Measurements from ENCODE around the gene SLC35G3. TPM values are rescaled to one million over a fixed set of nuclear protein-coding genes. Genes with fewer than 3 reads are reported as not detected.

SLC35G3 gene
- total and polyA plus RNA-seq, 10 of the 15 experiments (the other 5 are each of a cell fraction or from before 2014, with no cell fraction given), result not detected

DNA sequence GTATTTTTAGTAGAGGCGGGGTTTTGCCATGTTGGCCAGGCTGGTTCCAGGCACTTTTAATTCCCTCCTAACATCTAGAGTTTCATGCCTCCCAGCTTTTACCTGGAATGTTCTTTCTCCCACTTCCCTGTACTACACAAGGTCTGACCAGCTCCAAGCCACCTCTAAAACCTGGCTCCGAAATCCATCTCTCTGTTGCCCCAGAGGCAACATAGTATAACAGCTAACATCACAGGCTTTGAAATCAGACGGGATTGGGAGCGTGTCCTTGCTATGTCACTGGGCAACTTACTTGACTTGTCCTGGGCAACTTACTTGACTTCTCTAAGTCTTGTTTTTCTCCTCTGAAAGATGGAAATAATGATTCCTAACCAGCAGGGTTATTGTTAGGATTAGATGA is 31.4 kb downstream of the SLC35G3 start (continued):
- TF ChIP-seq, protein P1, sequence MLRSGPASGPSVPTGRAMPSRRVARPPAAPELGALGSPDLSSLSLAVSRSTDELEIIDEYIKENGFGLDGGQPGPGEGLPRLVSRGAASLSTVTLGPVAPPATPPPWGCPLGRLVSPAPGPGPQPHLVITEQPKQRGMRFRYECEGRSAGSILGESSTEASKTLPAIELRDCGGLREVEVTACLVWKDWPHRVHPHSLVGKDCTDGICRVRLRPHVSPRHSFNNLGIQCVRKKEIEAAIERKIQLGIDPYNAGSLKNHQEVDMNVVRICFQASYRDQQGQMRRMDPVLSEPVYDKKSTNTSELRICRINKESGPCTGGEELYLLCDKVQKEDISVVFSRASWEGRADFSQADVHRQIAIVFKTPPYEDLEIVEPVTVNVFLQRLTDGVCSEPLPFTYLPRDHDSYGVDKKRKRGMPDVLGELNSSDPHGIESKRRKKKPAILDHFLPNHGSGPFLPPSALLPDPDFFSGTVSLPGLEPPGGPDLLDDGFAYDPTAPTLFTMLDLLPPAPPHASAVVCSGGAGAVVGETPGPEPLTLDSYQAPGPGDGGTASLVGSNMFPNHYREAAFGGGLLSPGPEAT (IDR thresholded peaks at IDR 0.05; ENCODE audit: low read depth), result no peak
- no peak for TF ChIP-seq HDGF (IDR thresholded peaks at IDR 0.05)
- TF ChIP-seq, protein P2, sequence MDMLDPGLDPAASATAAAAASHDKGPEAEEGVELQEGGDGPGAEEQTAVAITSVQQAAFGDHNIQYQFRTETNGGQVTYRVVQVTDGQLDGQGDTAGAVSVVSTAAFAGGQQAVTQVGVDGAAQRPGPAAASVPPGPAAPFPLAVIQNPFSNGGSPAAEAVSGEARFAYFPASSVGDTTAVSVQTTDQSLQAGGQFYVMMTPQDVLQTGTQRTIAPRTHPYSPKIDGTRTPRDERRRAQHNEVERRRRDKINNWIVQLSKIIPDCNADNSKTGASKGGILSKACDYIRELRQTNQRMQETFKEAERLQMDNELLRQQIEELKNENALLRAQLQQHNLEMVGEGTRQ (IDR thresholded peaks at IDR 0.05; ENCODE audit: borderline replicate concordance, low read depth, low read length), result no peak

DNA sequence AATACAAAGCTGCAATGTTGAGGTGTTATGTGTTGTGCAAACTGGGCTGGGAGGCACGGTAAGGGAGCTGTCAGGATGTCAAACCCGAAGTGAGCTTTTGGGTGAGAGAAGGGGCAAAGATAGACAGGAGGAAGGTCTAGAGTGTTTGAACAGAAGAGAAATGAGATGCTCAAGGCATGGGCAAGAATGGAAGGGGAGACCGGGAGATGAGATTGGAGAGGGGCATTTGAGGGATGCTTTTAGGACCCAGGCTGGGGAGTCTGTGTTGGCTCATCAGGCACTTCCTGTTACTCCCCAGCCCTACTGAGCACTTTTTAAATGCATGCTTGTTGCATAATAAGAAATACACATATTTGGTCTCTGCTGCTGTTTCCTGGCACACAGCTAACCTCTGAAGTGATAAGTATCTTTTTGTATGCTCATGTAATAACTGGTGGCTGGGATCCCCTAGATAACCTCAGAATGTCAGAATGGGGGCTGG is 32.9 kb downstream of the SLC35G3 start:
- in situ Hi-C loops (cut with MboI), result loop anchor here (10.0 kb wide), 1 partner anchor 583 kb away; no protein-coding TSS in a partner anchor

More for the DNA sequence above, 32.9 kb downstream of the SLC35G3 start:
- ChIA-PET POLR2A (no interaction called here), CTCF (interaction anchor here (0.8 to 1.2 kb wide), 2 partner anchors 18 to 372 kb away, joined by 3 read pairs; no protein-coding TSS in a partner anchor), RAD21 (ENCODE audit: unreplicated experiment) (interaction anchor here (1.4 kb wide), 1 partner anchor 15 kb away, joined by 3 read pairs; no protein-coding TSS in a partner anchor), SMC1A (ENCODE audit: uncharacterized antibody, unreplicated experiment) (no interaction called here)
- no peak overlapping the region for H3K4me2 ChIP-seq (ENCODE audit: control insufficient read depth, insufficient read depth)
- no peaks in the 10 kb centered on the region for H3K79me2 ChIP-seq (ENCODE audit: control insufficient read depth, insufficient read depth, low read length)
- intact Hi-C loops (cut with micrococcal nuclease; ENCODE audit: unreplicated experiment), result no loop called here
- no peak overlapping the region for H2AFZ ChIP-seq (ENCODE audit: control insufficient read depth, low read depth, low read length)
- FAIRE-seq, result no peak
- no peak overlapping the region for H3K4me3 ChIP-seq
- H3K9ac ChIP-seq (ENCODE audit: control insufficient read depth, insufficient read depth, low read length), result no peak overlapping the region
- no peaks in the 10 kb centered on the region for H3K36me3 ChIP-seq (ENCODE audit: control insufficient read depth in 2 of 2, insufficient read depth in 2 of 2, low read length in 1 of 2)
- H3K27me3 ChIP-seq (replicated peaks in 1 of 2; ENCODE audit: control insufficient read depth in 2 of 2, insufficient read depth in 2 of 2, low read length in 1 of 2), result peaks cover 1 to 3% of the 10 kb centered on the region in 2 experiments; a peak in 2 of 4 replicates
- H3K4me1 ChIP-seq (ENCODE audit: control insufficient read depth, insufficient read depth, low read length), result no peaks in the 10 kb centered on the region
- WGBS (ENCODE audit: insufficient coverage, insufficient replicate concordance, low lambda C conversion rate, missing lambda C conversion rate), result 27% methylated on average over 3 of the region's 3 CpGs
- H3K9me3 ChIP-seq (replicated peaks; ENCODE audit: control insufficient read depth, insufficient read depth, low read length), result no peaks in the 10 kb centered on the region
- no peak overlapping the region for H3K27ac ChIP-seq (ENCODE audit: control insufficient read depth, insufficient read depth)
- no peak for ATAC-seq
- no TSS peak for BruUV-seq (replicated peaks)
- no peaks in the 10 kb centered on the region for H4K20me1 ChIP-seq (ENCODE audit: control insufficient read depth, insufficient read depth)
- TF ChIP-seq CHD1 (IDR thresholded peaks at IDR 0.05; ENCODE audit: low read depth, low read length) (no peak), PAX5 (IDR thresholded peaks at IDR 0.05; ENCODE audit: borderline replicate concordance, low read depth, low read length) (no peak), NRF1 (conservative IDR thresholded peaks at IDR 0.05; ENCODE audit: low read depth, low read length) (no peak)
- DNase-seq (ENCODE audit: low read depth, low spot score), result no peak

All from GM12878 (cell line).